Kasumi-1 (cell line): Measurements from ENCODE around the gene CCDC187.

Experiments
- DNase-seq, 2 experiments: peaks; one replicate each; lab custom pipeline; 2025; lab: John Stamatoyannopoulos, UW

Gene CCDC187

GRCh38 chr9:136206602-136207275, 97.2 kb downstream of the CCDC187 start:
- DNase-seq, result no peak

DNA sequence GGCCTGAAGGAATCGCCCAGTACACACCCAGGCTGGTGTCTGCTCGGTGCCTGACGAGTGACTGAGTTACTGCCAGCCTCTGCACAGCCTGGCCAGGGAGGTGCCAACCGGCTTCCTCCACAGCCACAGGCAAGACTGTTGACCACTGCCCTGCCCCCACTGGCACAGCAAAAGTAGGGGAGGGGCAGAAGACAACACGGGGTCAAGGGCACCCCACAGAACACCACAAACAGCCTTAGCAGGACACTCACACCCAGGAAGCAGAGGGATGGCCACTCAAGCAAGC, 98.2 kb downstream of the CCDC187 start:
- DNase-seq, result no peak

- DNase-seq, result no peak
These were observed 98.8 kb downstream of the CCDC187 start, which contains the start of gene LHX3 for GRCh38 chr9:136204838-136205706. LHX3 (minus strand) TSS chr9:136205128; CDS start chr9:136205012, 116 bp downstream.

GRCh38 chr9:136204145-136204805, 99.6 kb downstream of the CCDC187 start:
- DNase-seq, result no peak

DNA sequence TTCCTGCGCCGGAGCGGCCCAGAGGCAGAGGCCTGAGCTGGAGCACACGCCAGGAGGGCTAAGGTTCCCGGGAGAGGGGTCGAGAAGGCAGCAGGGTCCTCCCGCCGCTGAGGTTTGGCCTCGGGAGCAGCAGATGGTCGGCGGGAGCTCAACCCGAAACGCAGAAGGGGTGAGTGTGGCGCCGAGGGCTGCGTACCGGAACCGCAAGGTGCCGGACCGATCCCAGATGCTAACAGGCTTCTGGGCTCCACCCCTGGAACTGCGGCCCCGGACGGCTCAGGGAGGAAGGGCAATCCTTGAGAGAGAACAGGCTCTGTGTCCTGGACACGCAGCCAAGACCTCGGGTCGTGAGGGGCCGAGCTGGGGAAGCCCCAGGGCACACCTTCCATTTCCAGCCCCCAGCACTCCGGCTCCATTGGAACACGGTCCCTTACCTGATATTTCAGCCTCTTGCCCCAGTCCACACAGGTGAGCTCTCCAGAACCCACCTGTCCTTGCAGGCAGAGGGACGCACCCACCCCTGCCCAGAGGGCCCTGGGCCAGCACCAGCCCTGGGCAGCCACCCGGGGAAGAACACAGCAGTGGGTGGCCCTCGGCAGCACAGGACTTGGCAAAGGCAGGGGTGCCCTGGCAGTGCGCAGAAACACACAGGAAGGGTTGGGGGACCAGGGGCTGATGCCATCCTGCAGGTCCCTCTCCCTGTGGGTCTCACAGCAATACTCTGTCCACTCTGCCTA, 100.3 kb downstream of the CCDC187 start:
- DNase-seq, result no peak

- DNase-seq, result no peak
These were observed 101.2 kb downstream of the CCDC187 start for GRCh38 chr9:136202454-136203407.

- no peak for DNase-seq
These were observed 102.1 kb downstream of the CCDC187 start for GRCh38 chr9:136201609-136202453.

- DNase-seq, result no peak
These were observed 102.7 kb downstream of the CCDC187 start for GRCh38 chr9:136201174-136201573.

GRCh38 chr9:136200424-136200823, 103.5 kb downstream of the CCDC187 start:
- no peak for DNase-seq
